K562 (cell line): ENCODE results near the gene SYT8. TPM values are rescaled to one million over a fixed set of nuclear protein-coding genes. Genes with fewer than 3 reads are reported as not detected.

Experiments
- ATAC-seq: fragments of 200-7000 bp; cut with Tn5 transposase; 3 replicates; pipeline ENCODE4 v1.9.1; 2020; ENCODE audit warnings: moderate library complexity
- BruUV-seq: library from RNA; stranded (reverse); fragments of 400-500 nt; replicated peaks from 2 replicates; lab custom pipeline; 2021; lab: Mats Ljungman, UMichigan
- CTCF ChIA-PET: fragments of 300-600 bp; formaldehyde crosslinking; extraction: SDS; loops from one replicate; lab custom pipeline; 2021; ENCODE audit warnings: low intra/inter-chr PET ratio; lab: Yijun Ruan, JAX
- POLR2A ChIA-PET: fragments of 300-600, 350-650 bp; sonication (Branson Sonifier 250); formaldehyde crosslinking; extraction: SDS; loops from one replicate; lab custom pipeline; 2021; ENCODE audit warnings: antibody characterized with exemption, inconsistent platforms; lab: Yijun Ruan, JAX
- DNase-seq, 4 experiments: peaks; one replicate each; pipeline versions ENCODE4 v3.0.0 to v3.0.0-alpha.2; 2011 to 2018; ENCODE audit warnings: low spot score in 3 of 4, mixed read lengths in 3 of 4; ENCODE audit errors: extremely low read depth in 1 of 4
- FAIRE-seq: peaks from 2 replicates; lab custom pipeline; 2011; peaks lifted over from hg19 to GRCh38; lab: Jason Lieb, UNC
- H2AFZ ChIP-seq: 2 replicates; pipeline ENCODE4 v1.6.0; 2011; ENCODE audit warnings: low read depth, low read length, control low read depth, inconsistent platforms
- H3K27ac ChIP-seq: fragments of 200-600 bp; 3 replicates; pipeline ENCODE4 v1.8.0; 2011; ENCODE audit warnings: low read depth, mild to moderate bottlenecking, control low read depth, inconsistent platforms, low read length, moderate library complexity, mixed read lengths; ENCODE audit errors: extremely low read depth
- H3K27me3 ChIP-seq, 2 experiments: fragments of 300-600 bp in 1 of 2; 2 replicates in 1 of 2; 3 replicates in 1 of 2; pipeline versions ENCODE4 v1.6.0 to v1.8.0; 2011; ENCODE audit warnings: inconsistent platforms in 2 of 2, low read length in 2 of 2, mild to moderate bottlenecking in 1 of 2, mixed read lengths in 1 of 2, moderate library complexity in 1 of 2; ENCODE audit not compliant: control insufficient read depth in 2 of 2, insufficient read depth in 2 of 2
- H3K36me3 ChIP-seq: fragments of 300-600 bp; 3 replicates; pipeline ENCODE4 v1.8.0; 2011; ENCODE audit warnings: mild to moderate bottlenecking, low read length, inconsistent platforms; ENCODE audit not compliant: control insufficient read depth, insufficient read depth
- H3K4me1 ChIP-seq, 2 experiments: fragments of 200-600 bp in 1 of 2; replicated peaks in 1 of 2; 2 replicates in 1 of 2; 3 replicates in 1 of 2; pipeline versions ENCODE4 v1.5.1 to v1.8.0; 2011; ENCODE audit warnings: inconsistent platforms in 2 of 2, low read length in 2 of 2, mild to moderate bottlenecking in 1 of 2, mixed read lengths in 1 of 2, moderate library complexity in 1 of 2; ENCODE audit not compliant: control insufficient read depth in 2 of 2, insufficient read depth in 2 of 2
- H3K4me2 ChIP-seq: 2 replicates; pipeline ENCODE4 v1.6.1; 2011; ENCODE audit warnings: low read length, control low read depth, inconsistent platforms, mixed read lengths; ENCODE audit not compliant: insufficient read depth
- H3K4me3 ChIP-seq: fragments of 200-600 bp; sonication (generic), shearing (Covaris generic); 2 replicates; pipeline ENCODE4 v1.5.1; 2016; ENCODE audit warnings: control low read depth, inconsistent platforms
- H3K79me2 ChIP-seq: fragments of 200-600 bp; 3 replicates; pipeline ENCODE4 v1.8.0; 2011; ENCODE audit warnings: low read length, inconsistent platforms; ENCODE audit not compliant: control insufficient read depth, insufficient read depth
- H3K9ac ChIP-seq, 2 experiments: 2 replicates each; pipeline versions ENCODE4 v1.6.0 to v1.6.1; 2011; ENCODE audit warnings: low read depth in 2 of 2, low read length in 2 of 2, control low read depth in 1 of 2, inconsistent platforms in 1 of 2, mild to moderate bottlenecking in 1 of 2, mixed read lengths in 1 of 2; ENCODE audit not compliant: insufficient read depth in 1 of 2
- H3K9me1 ChIP-seq: one replicate; pipeline ENCODE4 v1.6.0; 2011; ENCODE audit warnings: inconsistent platforms, mild to moderate bottlenecking, low read length, moderate library complexity; ENCODE audit not compliant: control insufficient read depth, insufficient read depth
- H3K9me3 ChIP-seq: replicated peaks from 2 replicates; pipeline ENCODE4 v1.5.1; 2011; ENCODE audit warnings: low read depth, low read length, inconsistent platforms; ENCODE audit not compliant: control insufficient read depth, insufficient read depth
- H4K20me1 ChIP-seq: replicated peaks from 2 replicates; pipeline ENCODE4 v1.6.1; 2011; ENCODE audit warnings: low read length, inconsistent platforms, mixed read lengths; ENCODE audit not compliant: control insufficient read depth, insufficient read depth
- AFF4 ChIP-seq: sonication (generic); formaldehyde crosslinking; IDR thresholded peaks from 2 replicates; pipeline ENCODE4 v1.8.0; 2023; ENCODE audit warnings: mild to moderate bottlenecking, missing genetic modification reagents
- CREM ChIP-seq: IDR thresholded peaks from 2 replicates; pipeline ENCODE4 v1.6.1; 2014; ENCODE audit warnings: antibody characterized with exemption, low read depth
- ESRRA ChIP-seq: fragments of 450-650 bp; IDR thresholded peaks from 2 replicates; pipeline ENCODE4 v1.6.1; 2014; ENCODE audit warnings: low read depth, mild to moderate bottlenecking, moderate library complexity, borderline replicate concordance
- FIP1L1 ChIP-seq: fragments of 200-400 bp; formaldehyde crosslinking; IDR thresholded peaks from 2 replicates; pipeline ENCODE4 v1.6.1; 2018; ENCODE audit warnings: mild to moderate bottlenecking, low read depth, low read length; ENCODE audit not compliant: poor library complexity, severe bottlenecking
- MBD2 ChIP-seq: sonication (generic); IDR thresholded peaks from 2 replicates; pipeline ENCODE4 v1.6.1; 2016; ENCODE audit warnings: low read depth, borderline replicate concordance
- MEF2D ChIP-seq: conservative IDR thresholded peaks from 2 replicates; pipeline ENCODE4 v1.6.1; 2016; ENCODE audit warnings: low read depth, missing genetic modification characterization, missing compliant biosample characterization
- SAFB ChIP-seq: fragments of 200-400 bp; formaldehyde crosslinking; IDR thresholded peaks from 2 replicates; pipeline ENCODE4 v1.6.1; 2017; ENCODE audit warnings: low read depth, low read length, borderline replicate concordance
- SMARCC2 ChIP-seq: fragments of 450-650 bp; IDR thresholded peaks from 2 replicates; pipeline ENCODE4 v1.6.1; 2017; ENCODE audit warnings: antibody characterized with exemption, moderate library complexity, mild to moderate bottlenecking, low read depth
- SMC3 ChIP-seq: conservative IDR thresholded peaks from 2 replicates; pipeline ENCODE4 v1.6.1; 2011; ENCODE audit warnings: low read depth, low read length, improper control_type of control experiment; ENCODE audit not compliant: insufficient read depth
- TCF3 ChIP-seq: sonication (generic); formaldehyde crosslinking; IDR thresholded peaks from 2 replicates; pipeline ENCODE4 v1.4.0; 2020; ENCODE audit warnings: mild to moderate bottlenecking, missing genetic modification reagents
- ZKSCAN1 ChIP-seq: fragments of 150-350 bp; IDR thresholded peaks from 2 replicates; pipeline ENCODE4 v1.6.1; 2016; ENCODE audit warnings: low read depth, low read length
- ZZZ3 ChIP-seq: fragments of 450-650 bp; IDR thresholded peaks from 2 replicates; pipeline ENCODE4 v1.6.1; 2016; ENCODE audit warnings: antibody characterized with exemption, mild to moderate bottlenecking, moderate library complexity
- WGBS: fragments of 100-300 bp; shearing (Covaris generic); methylation state at CpG from one replicate; pipeline ENCODE4 v1.1.6; 2016; ENCODE audit warnings: low coverage, mixed read lengths; ENCODE audit not compliant: insufficient coverage; ENCODE audit errors: missing lambda C conversion rate; 5-methylcytosine and 5-hydroxymethylcytosine counted together
- in situ Hi-C: fragments of 300-500 bp; cut with MboI; formaldehyde crosslinking; loops from 4 replicates; pipeline ENCODE4 v1.15.0; 2018; ENCODE audit warnings: inconsistent platforms, mixed read lengths
- intact Hi-C: fragments of 100-400 bp; cut with micrococcal nuclease; formaldehyde crosslinking; loops from 2 replicates; pipeline ENCODE4 v1.14.2; 2022
- polyA plus RNA-seq, 8 experiments: library from polyadenylated mRNA; depleted of rRNA in 4 of 8; stranded (reverse) in 5 of 8; unstranded in 3 of 8; fragments of >200 nt; fragmentation: Nextera tagmentation in 2 of 8; fragmentation: Illumina TruSeq in 1 of 8; extraction: Ambion mirVana in 2 of 8; extraction: Trizol in 1 of 8; gene quantifications; 2 replicates each; pipeline versions ENCODE4 v1.2.1 to v1.2.3, GENCODE V29; 2011 to 2014; ENCODE audit warnings: inconsistent platforms in 1 of 8, missing spikeins in 1 of 8
- total RNA-seq, 7 experiments: library from RNA; depleted of rRNA in 6 of 7; stranded (reverse); fragments of >200 nt in 6 of 7; fragmentation: Illumina TruSeq in 2 of 7; extraction: Trizol in 2 of 7; gene quantifications; 2 replicates each; pipeline versions ENCODE4 v1.2.1 to v1.2.3, GENCODE V29; 2011 to 2021; ENCODE audit warnings: low replicate concordance in 1 of 7

Gene SYT8
- total and polyA plus RNA-seq, 9 of the 15 experiments (the other 6 are each of a cell fraction or from before 2014, with no cell fraction given), result not detected

- TF ChIP-seq SAFB (no peak), ZZZ3 (no peak), CREM (peak; percentile 6; the same call in 1 of the 2 replicates), SMARCC2 (no peak), MEF2D (tag) (no peak), TCF3 (CRISPR knock-in tag) (no peak), SMC3 (peak; percentile 69), MBD2 (no peak)
Measured at GRCh38 chr11:1825039-1825740, 9.6 kb upstream of the SYT8 start (continued).

- intact Hi-C loops (loop anchor here (5.0 kb wide), 1 partner anchor 326 kb away; no protein-coding TSS in a partner anchor), in situ Hi-C loops (no loop called here)
- FAIRE-seq (no peak), ATAC-seq (no peak), DNase-seq (no peak)
- Histone ChIP-seq H3K79me2 (no peaks in the 10 kb centered on the region), H3K9me3 (no peaks in the 10 kb centered on the region), H3K36me3 (no peaks in the 10 kb centered on the region), H3K27me3 (peaks cover 0 to 45% of the 10 kb centered on the region in 2 experiments; a peak in 3 of 5 replicates), H3K9ac (no peak overlapping the region), H3K4me3 (no peak overlapping the region), H4K20me1 (peaks cover 6% of the 10 kb centered on the region), H3K9me1 (no peaks in the 10 kb centered on the region), H2AFZ (no peak overlapping the region), H3K4me1 (peaks cover 0 to 38% of the 10 kb centered on the region in 2 experiments; a peak in 2 of 5 replicates), H3K4me2 (no peak overlapping the region), H3K27ac (no peak overlapping the region)
- POLR2A ChIA-PET, result no interaction called here
- BruUV-seq, result no TSS peak
- TF ChIP-seq AFF4 (CRISPR knock-in tag), result no peak
- TF ChIP-seq ESRRA, result no peak
- peak; percentile 90; the same call in 1 of the 2 replicates for TF ChIP-seq ZKSCAN1
- peak; percentile 1 for TF ChIP-seq FIP1L1
- WGBS, result 41% methylated on average over 22 of the region's 33 CpGs
- CTCF ChIA-PET, result interaction anchor here (1.8 to 2.6 kb wide), 2 partner anchors 132 to 176 kb away, joined by 16 to 19 read pairs; no protein-coding TSS in a partner anchor
Measured at GRCh38 chr11:1825785-1826451, 8.9 kb upstream of the SYT8 start.
